Thoracic aorta (tissue), 2 donors: ENCODE data around the gene RBM8A. TPM values are rescaled to one million over a fixed set of nuclear protein-coding genes. Genes with fewer than 3 reads are reported as not detected.

Experiments used
- ATAC-seq: fragments of 150-250 bp; one replicate; pipeline ENCODE4 v1.8.0; 2017; ENCODE audit warnings: low read depth; ENCODE audit not compliant: insufficient number of reproducible peaks, low FRiP score
- DNase-seq: peaks from one replicate; pipeline ENCODE4 v3.0.0-alpha.2; 2020; ENCODE audit warnings: low spot score
- H3K27ac ChIP-seq, 2 donors: fragments of 200-600 bp; sonication (generic); 1 replicate in 1 of 2; 2 replicates in 1 of 2; pipeline ENCODE4 v1.5.1; 2016; ENCODE audit warnings: mild to moderate bottlenecking in 2 of 2, moderate library complexity in 2 of 2
- H3K27me3 ChIP-seq: fragments of 200-600 bp; sonication (generic); replicated peaks from 2 replicates; pipeline ENCODE4 v1.6.0; 2016; ENCODE audit warnings: mild to moderate bottlenecking; ENCODE audit not compliant: insufficient read depth
- H3K36me3 ChIP-seq: fragments of 200-600 bp; sonication (generic); one replicate; pipeline ENCODE4 v1.5.1; 2016
- H3K4me1 ChIP-seq, 2 donors: fragments of 200-600 bp; sonication (generic); 1 replicate in 1 of 2; 2 replicates in 1 of 2; pipeline versions ENCODE4 v1.5.1 to v1.6.0; 2016; ENCODE audit warnings: low read depth in 2 of 2, mild to moderate bottlenecking in 1 of 2; ENCODE audit not compliant: control insufficient read depth in 1 of 2
- H3K4me3 ChIP-seq: fragments of 200-600 bp; sonication (generic); 2 replicates; pipeline ENCODE4 v1.5.1; 2016; ENCODE audit warnings: mild to moderate bottlenecking
- H3K9me3 ChIP-seq: fragments of 200-600 bp; sonication (generic); 2 replicates; pipeline ENCODE4 v1.5.1; 2016
- CTCF ChIP-seq: fragments of 200-600 bp; sonication (generic); IDR thresholded peaks from one replicate; pipeline ENCODE4 v1.5.1; 2019; ENCODE audit warnings: antibody characterized with exemption
- total RNA-seq, 2 donors: library from RNA; depleted of rRNA; stranded (reverse); fragments of >200 nt; gene quantifications; one replicate each; pipeline versions ENCODE4 v1.1.0 to v1.2.3, GENCODE V29; 2016

The RBM8A gene
- total RNA-seq, 2 donors from 2014 or later: 37.8 to 151 TPM

- Histone ChIP-seq H3K4me1 (peaks cover 5 to 38% of the 10 kb centered on the region in 2 donors), H3K9me3 (no peaks in the 10 kb centered on the region), H3K36me3 (peaks cover 18% of the 10 kb centered on the region), H3K27me3 (no peaks in the 10 kb centered on the region), H3K27ac (no peak overlapping the region), H3K4me3 (no peak overlapping the region)
- no peak for TF ChIP-seq CTCF
- no peak for DNase-seq
- ATAC-seq: no peak
These were observed 21.9 kb upstream of the RBM8A start for GRCh38 chr1:145949219-145949618.

GRCh38 chr1:145947551-145947950 lies 20.3 kb upstream of the RBM8A start:
- Histone ChIP-seq H3K27me3 (no peaks in the 10 kb centered on the region), H3K4me1 (peaks cover 5 to 28% of the 10 kb centered on the region in 2 donors), H3K4me3 (no peak overlapping the region), H3K36me3 (peaks cover 21% of the 10 kb centered on the region), H3K27ac (no peak overlapping the region), H3K9me3 (no peaks in the 10 kb centered on the region)
- no peak for TF ChIP-seq CTCF
- ATAC-seq: no peak
- DNase-seq: no peak

- DNase-seq: no peak
- no peak for TF ChIP-seq CTCF
- H3K9me3 ChIP-seq: no peaks in the 10 kb centered on the region
- peaks cover 3 to 20% of the 10 kb centered on the region in 2 donors for H3K4me1 ChIP-seq
- H3K36me3 ChIP-seq: peaks cover 30% of the 10 kb centered on the region
- no peaks in the 10 kb centered on the region for H3K27me3 ChIP-seq
- H3K27ac ChIP-seq: no peak overlapping the region
- no peak for ATAC-seq
- H3K4me3 ChIP-seq: no peak overlapping the region
These were observed 19.2 kb upstream of the RBM8A start for GRCh38 chr1:145946477-145946986.

- peaks cover 41% of the 10 kb centered on the region for H3K36me3 ChIP-seq
- no peaks in the 10 kb centered on the region for H3K9me3 ChIP-seq
- DNase-seq (no peak), ATAC-seq (no peak)
- no peak overlapping the region for H3K27ac ChIP-seq
- H3K4me1 ChIP-seq: peaks cover 0 to 17% of the 10 kb centered on the region in 2 donors
- no peak overlapping the region for H3K4me3 ChIP-seq
- TF ChIP-seq CTCF: no peak
- H3K27me3 ChIP-seq: no peaks in the 10 kb centered on the region
These were observed 17.2 kb upstream of the RBM8A start for GRCh38 chr1:145944532-145944931.

- peaks cover 41% of the 10 kb centered on the region for H3K36me3 ChIP-seq
- no peak for ATAC-seq
- H3K27ac ChIP-seq: no peak overlapping the region
- no peak for DNase-seq
- peaks cover 0 to 17% of the 10 kb centered on the region in 2 donors for H3K4me1 ChIP-seq
- no peak overlapping the region for H3K4me3 ChIP-seq
- H3K27me3 ChIP-seq: no peaks in the 10 kb centered on the region
- no peaks in the 10 kb centered on the region for H3K9me3 ChIP-seq
- no peak for TF ChIP-seq CTCF
These were observed 15.6 kb upstream of the RBM8A start for GRCh38 chr1:145942871-145943270.
